Fibroblast of mammary gland (primary cell): ENCODE data around the gene LITAFD.

ENCODE experiments used
- DNase-seq: peaks from one replicate; pipeline ENCODE4 v3.0.0-alpha.2; 2010; ENCODE audit warnings: low read depth
- H3K4me3 ChIP-seq: 2 replicates; pipeline ENCODE4 v1.5.1; 2011; ENCODE audit warnings: low read depth, mild to moderate bottlenecking, low read length, moderate library complexity; ENCODE audit not compliant: control insufficient read depth
- TF ChIP-seq, protein P1 (sequence below): conservative IDR thresholded peaks from 2 replicates; pipeline ENCODE4 v1.5.1; 2011; ENCODE audit warnings: low read depth, low read length, inconsistent platforms; ENCODE audit not compliant: control insufficient read depth, insufficient read depth

Gene LITAFD

GRCh38 chr16:8877894-8878522 lies 4.1 kb upstream of the LITAFD start:
- DNase-seq, result no peak
- H3K4me3 ChIP-seq, result no peak overlapping the region
- TF ChIP-seq, protein P1, sequence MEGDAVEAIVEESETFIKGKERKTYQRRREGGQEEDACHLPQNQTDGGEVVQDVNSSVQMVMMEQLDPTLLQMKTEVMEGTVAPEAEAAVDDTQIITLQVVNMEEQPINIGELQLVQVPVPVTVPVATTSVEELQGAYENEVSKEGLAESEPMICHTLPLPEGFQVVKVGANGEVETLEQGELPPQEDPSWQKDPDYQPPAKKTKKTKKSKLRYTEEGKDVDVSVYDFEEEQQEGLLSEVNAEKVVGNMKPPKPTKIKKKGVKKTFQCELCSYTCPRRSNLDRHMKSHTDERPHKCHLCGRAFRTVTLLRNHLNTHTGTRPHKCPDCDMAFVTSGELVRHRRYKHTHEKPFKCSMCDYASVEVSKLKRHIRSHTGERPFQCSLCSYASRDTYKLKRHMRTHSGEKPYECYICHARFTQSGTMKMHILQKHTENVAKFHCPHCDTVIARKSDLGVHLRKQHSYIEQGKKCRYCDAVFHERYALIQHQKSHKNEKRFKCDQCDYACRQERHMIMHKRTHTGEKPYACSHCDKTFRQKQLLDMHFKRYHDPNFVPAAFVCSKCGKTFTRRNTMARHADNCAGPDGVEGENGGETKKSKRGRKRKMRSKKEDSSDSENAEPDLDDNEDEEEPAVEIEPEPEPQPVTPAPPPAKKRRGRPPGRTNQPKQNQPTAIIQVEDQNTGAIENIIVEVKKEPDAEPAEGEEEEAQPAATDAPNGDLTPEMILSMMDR, result no peak

- DNase-seq, result peak; percentile 88
- TF ChIP-seq, protein P1, result no peak
- no peak overlapping the region for H3K4me3 ChIP-seq
These were observed 3.6 kb upstream of the LITAFD start for GRCh38 chr16:8878523-8878911.

- TF ChIP-seq, protein P1, result no peak
- no peak overlapping the region for H3K4me3 ChIP-seq
- DNase-seq, result no peak
These were observed 1.2 kb upstream of the LITAFD start for GRCh38 chr16:8880839-8881510.

DNA sequence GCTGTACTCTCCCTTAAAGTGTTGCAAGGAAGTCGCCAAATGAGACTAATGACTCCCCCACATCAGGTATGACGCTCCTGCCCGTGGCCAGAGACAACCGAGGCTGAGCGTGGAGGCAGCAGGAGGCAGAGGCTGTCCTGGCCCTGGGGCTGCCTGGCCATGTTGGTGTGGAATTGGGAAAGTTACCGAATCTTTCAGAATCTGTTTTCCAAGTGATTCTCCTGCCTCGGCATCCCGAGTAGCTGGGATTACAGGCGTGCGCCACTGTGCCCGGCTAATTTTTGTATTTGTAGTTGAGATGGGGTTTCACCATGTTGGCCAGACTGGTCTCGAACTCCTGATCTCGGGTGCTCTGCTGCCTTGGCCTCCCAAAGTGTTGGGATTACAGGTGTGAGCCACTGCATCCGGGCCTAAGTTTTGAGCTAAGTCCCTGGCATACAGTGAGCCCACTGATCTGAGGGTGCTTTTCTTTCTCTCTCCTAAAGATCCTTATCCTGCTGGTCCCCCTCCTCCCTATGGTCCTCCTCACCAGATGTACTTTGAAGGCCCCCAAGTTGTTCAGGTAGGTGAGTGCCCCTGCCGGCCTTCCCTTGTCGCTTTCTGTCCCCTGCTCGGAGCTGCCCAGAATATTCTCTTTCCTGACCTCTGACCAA lies 700 bp downstream of the LITAFD start:
- H3K4me3 ChIP-seq, result no peak overlapping the region
- TF ChIP-seq, protein P1, result no peak
- DNase-seq, result no peak

DNA sequence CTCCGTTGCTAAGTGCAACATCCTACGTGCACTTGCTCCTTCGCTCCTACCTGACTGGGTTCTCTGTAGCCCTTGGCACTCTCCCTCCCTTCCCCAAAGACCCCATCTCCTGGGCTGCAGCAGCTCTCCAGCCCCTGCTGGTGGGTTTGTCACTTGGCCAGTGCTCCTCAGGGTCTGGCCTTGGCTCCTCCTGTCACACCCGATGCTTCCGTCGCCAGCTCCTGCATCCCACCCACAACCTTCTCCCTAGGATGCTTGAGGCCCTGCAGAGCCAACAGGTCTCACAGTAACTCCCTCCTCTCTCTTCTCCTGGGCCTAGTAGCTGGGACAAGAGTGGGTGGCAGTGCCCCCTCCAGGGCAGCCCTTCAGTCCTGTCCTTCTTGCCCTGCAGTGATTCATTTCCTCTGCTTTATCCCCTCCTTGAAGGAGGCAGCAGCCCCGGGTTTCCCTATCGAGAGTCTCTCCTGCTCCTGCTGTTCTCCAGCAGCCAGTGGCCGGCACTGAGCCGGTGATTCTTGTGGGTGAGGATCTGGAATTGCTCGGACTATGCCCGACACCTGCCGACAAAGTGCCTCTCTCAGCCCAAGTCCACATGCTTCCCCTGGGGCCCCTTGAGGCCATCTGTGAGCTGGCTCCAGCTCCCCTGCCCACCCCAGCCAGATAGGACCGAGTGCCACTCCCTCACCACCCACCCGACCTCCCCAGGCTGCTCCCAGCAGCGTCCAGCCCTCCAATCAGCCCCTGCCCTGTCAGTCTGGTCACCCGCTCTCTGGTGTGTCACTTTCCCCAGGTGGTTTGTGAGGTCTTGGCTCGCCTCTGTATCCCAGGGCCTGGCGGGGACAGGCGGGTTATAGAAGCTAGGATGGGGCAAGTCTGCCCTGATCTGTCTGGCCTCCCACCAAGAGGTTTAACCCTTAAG lies 3.8 kb downstream of the LITAFD start:
- DNase-seq, result peak; percentile 52
- TF ChIP-seq, protein P1, result peak; percentile 12
- no peak overlapping the region for H3K4me3 ChIP-seq
